ENCODE measurements around the gene NACAD. TPM values are rescaled to one million over a fixed set of nuclear protein-coding genes. Genes with fewer than 3 reads are reported as not detected.

The NACAD gene
- total RNA-seq, 2 experiments from 2014 or later: 0.09 to 0.35 TPM

DNA sequence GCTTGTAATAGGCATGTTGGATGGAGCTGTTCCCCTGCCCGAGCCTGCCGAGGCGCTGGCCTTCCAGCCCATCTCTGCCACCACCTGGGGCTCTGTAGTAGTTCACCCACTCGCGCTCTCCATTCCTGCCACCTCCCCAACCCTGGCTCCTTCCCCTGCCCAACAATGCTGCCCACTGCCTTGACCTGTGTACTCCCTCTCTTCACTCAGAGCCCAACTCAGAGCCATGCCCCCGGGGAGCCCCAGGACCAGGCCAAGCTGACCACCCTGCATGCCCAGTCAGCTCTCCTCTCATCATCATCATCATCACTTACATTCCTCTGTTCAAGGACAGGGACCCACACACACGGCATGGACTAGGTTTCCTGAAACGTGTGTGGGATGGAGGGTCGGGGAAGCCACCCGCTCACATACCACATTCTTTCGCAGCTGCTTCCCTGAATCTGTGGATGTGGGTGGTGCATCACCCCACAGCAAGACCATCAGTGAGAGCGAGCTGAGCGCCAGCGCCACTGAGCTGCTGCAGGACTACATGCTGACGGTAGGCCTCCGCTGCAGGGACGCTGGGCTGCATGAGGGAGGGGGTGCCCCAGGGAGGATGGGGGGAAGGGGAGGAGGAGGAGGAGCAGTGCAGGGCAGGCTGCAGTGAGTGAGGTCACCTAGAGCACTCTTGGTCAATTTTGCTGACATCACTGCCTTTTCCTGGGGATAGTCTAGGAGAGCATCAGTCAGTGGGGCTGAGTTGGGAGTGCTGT, 15.6 kb downstream of the NACAD start:
- CTCF ChIA-PET: no interaction called here
- DNase-seq: no peak

DNA sequence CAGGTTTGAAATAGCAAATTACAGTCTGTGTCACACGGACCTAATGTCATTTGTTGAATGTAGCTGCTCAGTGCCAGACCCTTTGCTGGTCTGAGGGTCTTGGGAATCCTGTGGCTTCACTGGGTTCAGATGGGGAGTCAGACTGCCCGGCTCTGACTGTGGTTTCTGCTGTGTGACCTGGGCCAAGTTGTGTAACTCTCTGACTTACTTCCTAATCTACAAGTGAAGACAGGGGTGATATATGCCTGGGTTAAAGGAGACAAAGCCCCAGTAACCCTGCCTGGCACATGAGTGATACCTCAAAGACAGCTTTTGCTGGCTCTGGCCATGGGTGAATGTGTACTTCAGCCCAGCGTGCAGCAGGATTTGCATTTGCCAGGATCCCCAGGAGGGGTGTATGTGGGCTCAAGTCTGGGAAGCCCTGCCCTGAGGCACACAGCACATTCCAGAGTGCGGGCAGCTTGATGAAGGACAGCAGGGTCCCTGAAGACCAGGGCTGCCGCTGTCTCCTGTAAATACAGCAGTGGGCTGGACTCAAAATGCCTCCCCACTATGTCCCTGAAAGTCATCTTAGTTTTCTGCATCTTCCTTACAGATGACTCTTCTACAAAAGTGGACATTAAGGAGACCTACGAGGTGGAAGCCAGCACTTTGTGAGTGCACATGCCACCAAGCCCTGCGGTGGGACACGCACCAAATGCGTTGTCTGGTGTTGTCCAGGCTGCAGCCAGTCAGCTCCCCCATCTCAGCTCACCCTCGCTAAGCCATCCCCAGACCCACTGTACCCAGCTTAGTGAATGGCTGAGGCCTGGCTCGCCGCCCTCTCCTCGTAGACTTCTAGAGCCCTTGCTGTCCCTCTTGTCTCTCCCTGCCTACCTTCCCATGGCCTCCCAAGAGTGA, 16.4 kb downstream of the NACAD start:
- ATAC-seq (no peak), DNase-seq (no peak)
- Mint-ChIP-seq H3K4me3 (no peak overlapping the region), H3K36me3 (peaks cover 48% of the 10 kb centered on the region), H3K27me3 (no peaks in the 10 kb centered on the region), H3K27ac (no peak overlapping the region), H3K4me1 (peaks cover 10% of the 10 kb centered on the region), H3K9me3 (ENCODE audit: low read depth) (no peaks in the 10 kb centered on the region)
- CTCF ChIA-PET: no interaction called here

More for the DNA sequence above, 15.6 kb downstream of the NACAD start:
- Mint-ChIP-seq H3K27ac (no peak overlapping the region), H3K4me1 (peaks cover 6% of the 10 kb centered on the region), H3K27me3 (no peaks in the 10 kb centered on the region), H3K36me3 (peaks cover 47% of the 10 kb centered on the region), H3K4me3 (no peak overlapping the region), H3K9me3 (ENCODE audit: low read depth) (no peaks in the 10 kb centered on the region)
- ATAC-seq: no peak

DNA sequence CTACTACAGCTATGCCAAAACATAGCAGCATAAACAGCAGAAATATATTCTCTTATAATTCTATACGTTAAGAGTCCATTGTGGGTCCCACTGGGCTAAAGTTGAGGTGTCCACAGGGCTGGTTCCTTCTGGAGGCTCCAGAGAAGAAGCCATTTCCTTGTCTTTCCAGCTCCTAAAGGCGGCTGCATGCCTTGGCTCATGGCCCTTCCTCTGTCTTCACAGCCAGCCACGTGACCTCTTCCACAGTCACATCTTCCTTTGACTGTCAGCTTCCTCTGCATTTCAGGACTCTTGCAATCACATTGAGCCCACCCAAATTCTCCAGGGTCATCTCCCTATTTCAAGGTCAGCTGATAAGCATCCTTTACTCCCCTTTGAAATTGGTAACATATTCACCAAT, 17.2 kb downstream of the NACAD start:
- Mint-ChIP-seq H3K36me3 (peaks cover 49% of the 10 kb centered on the region), H3K27me3 (no peaks in the 10 kb centered on the region), H3K4me1 (peaks cover 10% of the 10 kb centered on the region), H3K9me3 (ENCODE audit: low read depth) (no peaks in the 10 kb centered on the region), H3K4me3 (no peak overlapping the region), H3K27ac (no peak overlapping the region)
- DNase-seq (no peak), ATAC-seq (no peak)
- CTCF ChIA-PET: no interaction called here

DNA sequence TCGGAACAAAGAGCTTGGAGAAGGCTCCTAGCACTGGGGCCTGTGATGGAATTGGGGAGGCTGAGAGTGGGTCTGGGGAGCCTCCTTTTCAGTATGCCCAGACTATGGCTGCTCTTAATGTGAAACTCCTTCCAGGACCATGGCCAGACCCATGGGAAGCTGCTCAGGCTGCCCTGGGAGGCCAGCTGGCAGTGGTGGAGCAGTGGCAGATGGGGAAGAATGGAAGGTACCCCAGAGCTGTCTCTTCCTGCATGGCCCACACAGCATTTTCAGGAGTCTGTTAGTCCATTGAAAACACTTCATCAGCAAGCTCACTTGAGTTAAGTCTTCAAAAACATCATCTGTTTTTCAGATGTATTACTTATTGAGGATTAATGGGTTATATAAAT, 18.5 kb downstream of the NACAD start:
- no peaks in the 10 kb centered on the region for H3K27me3 Mint-ChIP-seq
- H3K9me3 Mint-ChIP-seq (ENCODE audit: low read depth): no peaks in the 10 kb centered on the region
- H3K36me3 Mint-ChIP-seq: peaks cover 50% of the 10 kb centered on the region
- CTCF ChIA-PET: interaction anchor here (1.8 kb wide), 1 partner anchor 212 kb away, joined by 4 read pairs; no protein-coding TSS in a partner anchor
- no peak for ATAC-seq
- no peak overlapping the region for H3K27ac Mint-ChIP-seq
- peaks cover 10% of the 10 kb centered on the region for H3K4me1 Mint-ChIP-seq
- no peak overlapping the region for H3K4me3 Mint-ChIP-seq
- no peak for DNase-seq

DNA sequence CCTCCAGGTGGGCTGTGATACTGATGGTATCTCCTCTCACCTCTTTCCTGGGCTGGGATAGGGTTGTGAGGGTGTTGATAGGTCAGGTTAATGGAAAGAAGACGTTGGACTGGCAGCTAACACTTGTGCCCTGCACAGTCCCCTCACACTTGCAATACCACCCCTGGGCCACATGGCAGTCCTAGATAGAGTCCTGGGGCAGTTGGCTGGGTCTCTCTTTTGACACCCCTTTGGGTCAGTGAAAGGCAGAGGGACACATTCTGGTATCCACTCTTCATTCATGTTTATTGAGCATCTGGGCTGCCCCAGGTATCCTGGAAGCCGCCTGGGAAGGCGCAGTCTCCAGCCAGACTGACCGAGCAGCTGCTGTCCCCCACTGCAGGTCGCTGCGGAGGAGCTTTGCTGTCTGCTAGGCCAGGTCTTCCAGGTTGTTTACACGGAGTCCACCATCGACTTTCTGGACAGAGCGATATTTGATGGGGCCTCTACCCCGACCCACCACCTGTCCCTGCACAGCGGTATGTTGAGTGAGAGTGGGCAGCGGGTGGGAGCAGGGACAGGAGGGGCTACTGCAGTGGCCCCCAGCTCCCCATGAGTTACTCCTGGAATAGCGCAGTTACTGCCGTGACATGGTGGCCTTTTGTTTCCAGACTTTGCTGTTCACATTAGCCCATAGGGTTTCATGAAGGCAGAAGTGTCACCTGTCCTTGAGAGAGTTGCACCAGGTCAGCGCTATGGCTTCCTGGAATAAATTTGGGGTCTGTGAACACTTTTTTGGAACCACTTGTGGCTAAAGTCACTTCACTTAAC, 19.1 kb downstream of the NACAD start:
- DNase-seq (no peak), ATAC-seq (no peak)
- Mint-ChIP-seq H3K27ac (no peak overlapping the region), H3K27me3 (no peaks in the 10 kb centered on the region), H3K4me1 (peaks cover 10% of the 10 kb centered on the region), H3K4me3 (no peak overlapping the region), H3K9me3 (ENCODE audit: low read depth) (no peaks in the 10 kb centered on the region), H3K36me3 (peaks cover 50% of the 10 kb centered on the region)
- CTCF ChIA-PET: interaction anchor here (1.3 to 1.8 kb wide), 2 partner anchors 66 to 212 kb away, joined by 4 read pairs; no protein-coding TSS in a partner anchor

DNA sequence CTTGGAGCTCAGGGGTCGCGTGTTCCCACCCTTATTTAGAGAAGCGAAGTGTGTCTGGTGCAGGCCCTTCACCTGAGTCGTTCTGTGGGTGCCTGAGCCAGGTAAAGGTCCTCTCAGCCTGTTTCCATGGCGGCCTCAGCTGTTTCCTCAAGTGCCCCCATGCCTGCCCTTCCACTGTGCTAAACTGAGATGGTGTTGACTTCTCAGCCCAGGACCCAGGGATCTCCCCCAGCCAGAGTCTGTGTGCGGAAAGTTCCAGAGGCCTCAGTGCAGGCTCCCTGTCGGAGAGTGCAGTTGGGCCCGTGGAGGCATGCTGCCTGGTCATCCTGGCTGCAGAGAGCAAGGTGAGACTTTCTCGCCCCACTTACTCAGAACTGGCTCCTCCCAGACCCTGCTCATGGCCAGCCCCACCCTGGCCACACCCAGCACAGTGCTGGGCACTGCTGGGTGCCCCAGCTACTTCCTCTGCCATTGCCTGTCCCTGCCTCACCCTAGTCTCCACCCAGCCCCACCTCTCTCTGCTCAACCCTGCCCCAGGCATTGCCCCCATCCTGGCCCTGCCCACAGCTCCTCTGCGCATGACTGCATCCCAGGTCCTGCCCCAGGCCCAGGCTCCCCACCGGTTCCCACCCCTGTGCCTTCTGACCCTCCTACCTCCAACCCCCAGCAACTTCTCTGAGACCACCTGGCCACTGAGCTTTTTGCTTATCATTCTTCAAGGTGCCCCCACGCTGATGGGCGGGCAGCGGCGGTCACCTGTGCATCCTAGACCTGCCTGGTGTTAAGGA, 20.3 kb downstream of the NACAD start:
- no peak overlapping the region for H3K4me3 Mint-ChIP-seq
- DNase-seq: no peak
- H3K27me3 Mint-ChIP-seq: no peaks in the 10 kb centered on the region
- CTCF ChIA-PET: interaction anchor here (1.3 kb wide), 1 partner anchor 67 kb away, joined by 4 read pairs; no protein-coding TSS in a partner anchor
- H3K36me3 Mint-ChIP-seq: peaks cover 54% of the 10 kb centered on the region
- peaks cover 10% of the 10 kb centered on the region for H3K4me1 Mint-ChIP-seq
- ATAC-seq: no peak
- no peak overlapping the region for H3K27ac Mint-ChIP-seq
- no peaks in the 10 kb centered on the region for H3K9me3 Mint-ChIP-seq (ENCODE audit: low read depth)

DNA sequence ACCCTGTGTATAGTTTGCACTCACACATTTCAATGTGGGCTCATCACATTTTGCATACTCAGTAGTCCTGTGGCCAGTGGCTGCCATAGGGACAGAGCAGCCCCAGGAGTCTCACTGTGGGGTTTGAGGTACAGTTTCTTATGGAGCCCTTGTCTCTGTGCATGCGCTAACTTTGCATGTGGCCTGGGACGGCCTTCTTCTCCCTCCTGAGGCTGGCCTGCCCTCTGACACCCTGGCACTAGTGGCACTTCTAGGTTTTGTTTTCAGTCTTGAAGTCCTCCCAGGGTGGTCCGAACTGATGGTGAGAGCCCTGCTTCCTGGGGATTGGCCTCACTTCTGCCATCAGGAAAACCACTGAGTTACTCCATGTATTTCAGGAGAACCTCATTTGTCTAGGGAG, 21.2 kb downstream of the NACAD start:
- Mint-ChIP-seq H3K36me3 (peaks cover 51% of the 10 kb centered on the region), H3K4me1 (peaks cover 10% of the 10 kb centered on the region), H3K27me3 (no peaks in the 10 kb centered on the region), H3K4me3 (no peak overlapping the region), H3K27ac (no peak overlapping the region), H3K9me3 (ENCODE audit: low read depth) (no peaks in the 10 kb centered on the region)
- ATAC-seq (no peak), DNase-seq (no peak)
- CTCF ChIA-PET: no interaction called here

DNA sequence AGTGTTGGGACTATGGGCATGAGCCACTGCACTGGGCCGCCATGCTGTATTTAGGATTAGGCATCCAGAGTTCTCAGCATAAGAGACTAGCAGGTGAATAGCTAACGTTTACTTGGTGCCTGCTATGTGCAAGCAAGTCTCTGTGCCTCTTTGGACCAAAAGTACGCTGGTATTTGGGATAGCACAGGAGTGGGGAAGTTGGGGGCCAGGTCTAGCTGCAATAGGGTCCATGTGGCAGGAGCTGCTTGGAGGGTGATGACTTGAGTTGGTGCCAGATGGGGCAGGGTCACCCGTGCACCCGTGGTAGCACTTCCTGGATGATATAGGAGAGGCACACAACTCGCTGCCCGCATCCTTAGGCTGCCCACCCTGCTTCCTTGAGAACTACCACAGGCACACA, 22.4 kb downstream of the NACAD start:
- Mint-ChIP-seq H3K4me1 (peaks cover 17% of the 10 kb centered on the region), H3K4me3 (no peak overlapping the region), H3K27me3 (no peaks in the 10 kb centered on the region), H3K9me3 (ENCODE audit: low read depth) (no peaks in the 10 kb centered on the region), H3K36me3 (peaks cover 53% of the 10 kb centered on the region), H3K27ac (no peak overlapping the region)
- ATAC-seq: no peak
- no peak for DNase-seq
- CTCF ChIA-PET: interaction anchor here (0.9 kb wide), 1 partner anchor 94 kb away, joined by 3 read pairs; no protein-coding TSS in a partner anchor

DNA sequence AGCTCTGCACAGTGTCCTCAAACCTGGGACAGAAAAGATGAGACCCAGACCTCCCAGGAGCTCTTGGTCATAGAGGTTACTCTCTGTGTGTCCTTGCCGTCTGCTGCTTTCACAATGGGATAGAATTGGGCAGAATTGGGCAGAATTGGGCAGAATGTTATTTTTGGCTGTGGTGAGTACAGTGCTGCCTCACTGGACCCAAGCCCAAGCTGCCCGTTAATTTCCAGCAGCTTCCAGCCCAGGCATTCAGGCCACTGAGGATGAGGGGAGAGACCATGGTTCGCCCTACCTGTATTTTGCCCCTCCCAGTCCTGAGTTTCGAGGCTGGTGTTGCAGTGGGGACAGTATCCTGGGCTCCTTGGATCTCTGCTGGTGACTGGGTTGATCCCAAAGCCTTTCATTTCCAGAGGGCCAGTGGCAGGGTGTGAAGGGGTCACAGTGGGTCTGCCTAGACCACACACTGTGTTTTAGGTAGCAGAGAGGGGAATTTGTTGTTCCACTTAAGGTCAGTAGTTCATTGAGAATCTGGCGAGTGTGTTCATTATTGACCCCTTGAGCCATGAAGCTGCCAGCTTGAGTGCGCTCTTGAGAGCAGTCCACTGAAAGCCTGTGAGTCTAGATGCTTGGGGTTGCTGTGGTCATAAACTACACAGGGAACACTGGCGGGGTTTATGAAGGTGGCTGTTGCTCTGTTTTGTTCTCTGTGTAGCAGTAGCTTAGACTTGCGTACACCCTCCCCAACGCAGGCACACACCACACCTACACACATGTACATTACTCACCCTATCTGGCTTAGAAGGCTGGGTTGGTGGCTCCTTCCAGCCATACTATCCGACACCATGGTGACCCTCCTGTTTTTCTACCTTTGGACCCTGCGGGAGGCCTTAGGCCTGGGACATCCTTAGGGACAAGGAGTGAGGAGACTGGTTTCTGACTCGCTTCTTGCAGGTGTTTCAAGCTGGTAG, 23.5 kb downstream of the NACAD start:
- Mint-ChIP-seq H3K36me3 (peaks cover 57% of the 10 kb centered on the region), H3K4me3 (no peak overlapping the region), H3K4me1 (peaks cover 25% of the 10 kb centered on the region), H3K9me3 (ENCODE audit: low read depth) (no peaks in the 10 kb centered on the region), H3K27ac (peak overlapping the region; percentile 58), H3K27me3 (no peaks in the 10 kb centered on the region)
- CTCF ChIA-PET: interaction anchor here (0.9 kb wide), 1 partner anchor 93 kb away, joined by 3 read pairs; no protein-coding TSS in a partner anchor
- no peak for DNase-seq
- no peak for ATAC-seq

DNA sequence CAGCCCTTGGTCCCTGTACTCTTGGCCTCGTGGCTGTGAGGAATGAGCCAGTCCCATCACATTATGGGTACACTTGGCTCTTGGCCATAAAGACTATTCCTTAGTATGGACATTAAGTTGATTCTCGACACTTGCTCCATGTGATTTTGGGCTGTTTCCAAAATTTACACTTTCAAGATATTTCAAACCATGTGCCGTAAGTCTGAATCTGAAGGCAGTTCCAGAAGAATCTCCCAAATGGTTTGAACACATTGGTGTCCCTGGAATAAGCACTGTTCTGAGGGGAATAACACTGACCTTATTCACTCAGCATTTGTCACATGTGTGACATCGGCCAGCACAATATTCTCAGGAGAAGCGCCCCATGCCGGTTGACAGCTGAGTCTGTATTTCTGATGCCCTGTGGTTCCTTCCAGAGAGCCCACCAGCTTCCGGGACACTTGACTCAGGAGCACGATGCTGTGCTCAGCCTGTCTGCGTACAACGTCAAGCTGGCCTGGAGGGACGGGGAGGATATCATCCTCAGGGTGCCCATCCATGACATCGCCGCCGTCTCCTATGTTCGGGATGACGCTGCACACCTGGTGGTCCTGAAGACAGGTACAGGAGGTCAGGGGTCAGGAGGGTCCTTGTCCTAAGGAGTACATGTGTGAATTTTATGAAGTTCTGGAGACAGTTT, 24.6 kb downstream of the NACAD start:
- Mint-ChIP-seq H3K36me3 (peaks cover 55% of the 10 kb centered on the region), H3K4me1 (peaks cover 28% of the 10 kb centered on the region), H3K27ac (no peak overlapping the region), H3K27me3 (no peaks in the 10 kb centered on the region), H3K9me3 (ENCODE audit: low read depth) (no peaks in the 10 kb centered on the region), H3K4me3 (no peak overlapping the region)
- CTCF ChIA-PET: no interaction called here
- DNase-seq: no peak
- ATAC-seq: no peak

DNA sequence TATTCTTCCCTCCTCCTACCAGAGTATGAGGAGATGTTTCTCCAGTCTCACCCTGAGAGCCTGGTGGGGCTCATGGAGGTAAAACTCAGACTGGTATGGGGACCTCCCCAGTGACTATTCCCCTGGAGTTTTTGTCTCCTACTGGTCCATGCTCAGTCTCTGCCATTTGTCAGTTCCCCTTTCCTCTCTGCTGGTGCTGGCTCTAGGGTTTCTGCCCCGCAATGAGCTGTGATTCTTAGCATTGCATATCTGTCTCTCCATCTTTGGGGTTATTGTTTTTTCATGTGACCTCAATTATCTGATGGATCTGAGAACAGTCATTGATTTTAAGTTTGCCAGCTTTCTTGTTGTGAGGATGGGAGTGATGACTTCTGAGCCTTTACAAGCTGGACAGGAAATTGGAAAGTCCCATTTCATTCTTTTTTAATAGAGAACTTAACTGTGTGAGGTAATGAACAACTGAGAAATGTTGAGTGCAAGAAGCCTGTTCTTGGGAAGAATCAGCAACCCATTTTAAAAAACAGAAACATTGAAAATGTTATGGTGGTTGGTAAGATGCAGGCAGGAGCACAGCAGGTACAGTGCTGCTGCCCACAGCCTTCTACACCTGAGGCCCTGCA, 26.9 kb downstream of the NACAD start:
- H3K27ac Mint-ChIP-seq: peak overlapping the region; percentile 15

More for the DNA sequence above, 26.9 kb downstream of the NACAD start:
- CTCF ChIA-PET: no interaction called here
- Mint-ChIP-seq H3K36me3 (peaks cover 58% of the 10 kb centered on the region), H3K4me3 (no peak overlapping the region), H3K27me3 (no peaks in the 10 kb centered on the region), H3K4me1 (peaks cover 24% of the 10 kb centered on the region), H3K9me3 (ENCODE audit: low read depth) (no peaks in the 10 kb centered on the region)
- ATAC-seq (no peak), DNase-seq (no peak)
